T-cell (primary cell): ENCODE results near the gene ZFYVE9. TPM values are rescaled to one million over a fixed set of nuclear protein-coding genes. Genes with fewer than 3 reads are reported as not detected.

ENCODE experiments used
- ATAC-seq, 4 experiments: fragments of 200-7000 bp in 3 of 4; fragments of 150-1000 bp in 1 of 4; cut with Tn5 transposase; replicated peaks in 1 of 4; 1 replicate in 3 of 4; 2 replicates in 1 of 4; pipeline ENCODE4 v1.10.0; 2021; ENCODE audit warnings: moderate library complexity in 3 of 4, mild to moderate bottlenecking in 2 of 4, moderate number of reproducible peaks in 1 of 4
- CTCF ChIA-PET, 2 donors: fragments of 300-600 bp; sonication (Branson Sonifier 250); formaldehyde crosslinking; loops; one replicate each; lab custom pipeline; 2022; ENCODE audit warnings: antibody characterized with exemption in 2 of 2; lab: Charles Lee
- POLR2A ChIA-PET, 2 donors: fragments of 300-600 bp; sonication (Branson Sonifier 250); formaldehyde crosslinking; loops; one replicate each; lab custom pipeline; 2022; ENCODE audit warnings: antibody characterized with exemption in 2 of 2; lab: Charles Lee
- DNase-seq, 35 experiments: peaks; one replicate each; pipeline versions ENCODE4 v3.0.0 to v3.0.0-alpha.2; 2013 to 2023
- H3K27ac ChIP-seq: one replicate; pipeline ENCODE4 v1.5.1; 2013; ENCODE audit warnings: low read length
- H3K27me3 ChIP-seq, 2 experiments: replicated peaks in 1 of 2; 1 replicate in 1 of 2; 2 replicates in 1 of 2; pipeline versions ENCODE4 v1.6.1 to v1.7.0; 2013; ENCODE audit warnings: low read length in 1 of 2, mixed read lengths in 1 of 2; ENCODE audit not compliant: control insufficient read depth in 2 of 2, insufficient read depth in 2 of 2; ENCODE audit errors: extremely low read depth in 1 of 2
- H3K36me3 ChIP-seq, 2 donors: 1 replicate in 1 of 2; 2 replicates in 1 of 2; pipeline versions ENCODE4 v1.6.1 to v1.7.0; 2013; ENCODE audit warnings: low read length in 1 of 2; ENCODE audit not compliant: control insufficient read depth in 2 of 2, insufficient read depth in 1 of 2; ENCODE audit errors: extremely low read depth in 1 of 2
- H3K4me1 ChIP-seq, 2 experiments: 1 replicate in 1 of 2; 2 replicates in 1 of 2; pipeline versions ENCODE4 v1.6.1 to v1.7.0; 2013; ENCODE audit warnings: low read length in 2 of 2, mixed read lengths in 1 of 2; ENCODE audit not compliant: insufficient read depth in 2 of 2, control insufficient read depth in 1 of 2; ENCODE audit errors: extremely low read depth in 1 of 2
- H3K4me3 ChIP-seq, 2 donors: 1 replicate in 1 of 2; 2 replicates in 1 of 2; pipeline versions ENCODE4 v1.5.1 to v1.7.0; 2013; ENCODE audit warnings: mild to moderate bottlenecking in 2 of 2, low read length in 1 of 2, moderate library complexity in 1 of 2; ENCODE audit not compliant: control insufficient read depth in 1 of 2; ENCODE audit errors: extremely low read depth in 1 of 2
- H3K9me3 ChIP-seq: 2 replicates; pipeline ENCODE4 v1.7.0; 2013
- H3K27ac Mint-ChIP-seq, 2 donors: one replicate each; pipeline ENCODE4 v1.8.0; 2020 to 2021; ENCODE audit warnings: mild to moderate bottlenecking in 2 of 2, mixed read lengths in 2 of 2
- H3K27me3 Mint-ChIP-seq, 2 donors: one replicate each; pipeline ENCODE4 v1.8.0; 2021 to 2022; ENCODE audit warnings: mixed read lengths in 2 of 2
- H3K36me3 Mint-ChIP-seq: one replicate; pipeline ENCODE4 v1.8.0; 2021; ENCODE audit warnings: mixed read lengths
- H3K4me1 Mint-ChIP-seq, 3 donors: one replicate each; pipeline ENCODE4 v1.8.0; 2020 to 2022; ENCODE audit warnings: mixed read lengths in 3 of 3, mild to moderate bottlenecking in 1 of 3
- H3K4me3 Mint-ChIP-seq, 3 donors: one replicate each; pipeline ENCODE4 v1.8.0; 2020 to 2022; ENCODE audit warnings: mild to moderate bottlenecking in 3 of 3, mixed read lengths in 3 of 3, moderate library complexity in 3 of 3
- H3K9me3 Mint-ChIP-seq, 3 donors: one replicate each; pipeline ENCODE4 v1.8.0; 2020 to 2022; ENCODE audit warnings: mixed read lengths in 3 of 3
- WGBS: methylation state at CpG from one replicate; pipeline ENCODE4 v1.1.5; 2013; ENCODE audit warnings: missing lambda C conversion rate; ENCODE audit not compliant: insufficient coverage; 5-methylcytosine and 5-hydroxymethylcytosine counted together
- total RNA-seq, 35 experiments: library from RNA in 6 of 35; stranded (reverse) in 6 of 35; fragments of 120-200 nt in 1 of 35; gene quantifications; one replicate each; pipeline versions ENCODE4 v1.2.1 to v1.2.4 and lab custom pipeline; 2013 to 2026

ZFYVE9 gene
- total RNA-seq, 5 donors from 2014 or later (not counting 1 experiment from before 2014, with no cell fraction given) = 6.5 to 9.0 (median 8.7) TPM

GRCh38 chr1:52355847-52356505, 214.1 kb downstream of the ZFYVE9 start:
- no peak overlapping the region for H3K27ac ChIP-seq
- H3K4me1 Mint-ChIP-seq = no peaks in the 10 kb centered on the region
- H3K36me3 ChIP-seq = peaks cover 42 to 90% of the 10 kb centered on the region in 2 donors
- H3K27me3 ChIP-seq = no peaks in the 10 kb centered on the region
- H3K9me3 ChIP-seq = no peaks in the 10 kb centered on the region
- H3K9me3 Mint-ChIP-seq = no peaks in the 10 kb centered on the region
- CTCF ChIA-PET = no interaction called here
- POLR2A ChIA-PET = no interaction called here
- no peaks in the 10 kb centered on the region for H3K27me3 Mint-ChIP-seq
- H3K4me1 ChIP-seq = no peaks in the 10 kb centered on the region
- DNase-seq = no peak
- 98% methylated on average over 9 of the region's 11 CpGs for WGBS
- no peak for ATAC-seq
- peaks cover 60% of the 10 kb centered on the region for H3K36me3 Mint-ChIP-seq
- H3K4me3 Mint-ChIP-seq = no peak overlapping the region
- H3K4me3 ChIP-seq = no peak overlapping the region
- H3K27ac Mint-ChIP-seq = peak overlapping the region in 1 of 2 donors; percentile 71

GRCh38 chr1:52356818-52357355, 215.0 kb downstream of the ZFYVE9 start:
- DNase-seq = no peak
- no peak overlapping the region for H3K4me3 Mint-ChIP-seq
- ChIA-PET CTCF (no interaction called here), POLR2A (no interaction called here)
- H3K4me1 Mint-ChIP-seq = peaks cover 3 to 5% (median 5%) of the 10 kb centered on the region in 3 donors
- peaks cover 69% of the 10 kb centered on the region for H3K36me3 Mint-ChIP-seq
- no peak overlapping the region for H3K27ac Mint-ChIP-seq
- H3K27me3 Mint-ChIP-seq = no peaks in the 10 kb centered on the region
- H3K27me3 ChIP-seq = no peaks in the 10 kb centered on the region
- 100% methylated on average over 2 of the region's 8 CpGs for WGBS
- H3K9me3 Mint-ChIP-seq = no peaks in the 10 kb centered on the region
- no peak for ATAC-seq
- H3K36me3 ChIP-seq = peaks cover 48 to 95% of the 10 kb centered on the region in 2 donors
- H3K4me1 ChIP-seq = peaks cover 0 to 3% of the 10 kb centered on the region in 2 experiments
- no peak overlapping the region for H3K4me3 ChIP-seq
- no peaks in the 10 kb centered on the region for H3K9me3 ChIP-seq
- no peak overlapping the region for H3K27ac ChIP-seq

- ChIA-PET CTCF (no interaction called here), POLR2A (no interaction called here)
- no peak overlapping the region for H3K27ac Mint-ChIP-seq
- H3K4me1 Mint-ChIP-seq = peaks cover 3 to 6% (median 5%) of the 10 kb centered on the region in 3 donors
- Histone ChIP-seq H3K27ac (no peak overlapping the region), H3K27me3 (no peaks in the 10 kb centered on the region), H3K4me3 (no peak overlapping the region), H3K4me1 (peaks cover 0 to 9% of the 10 kb centered on the region in 2 experiments), H3K36me3 (peaks cover 48 to 100% of the 10 kb centered on the region in 2 donors), H3K9me3 (no peaks in the 10 kb centered on the region)
- ATAC-seq = no peak
- 98% methylated on average over 8 of the region's 9 CpGs for WGBS
- H3K4me3 Mint-ChIP-seq = no peak overlapping the region
- no peak for DNase-seq
- no peaks in the 10 kb centered on the region for H3K27me3 Mint-ChIP-seq
- peaks cover 71% of the 10 kb centered on the region for H3K36me3 Mint-ChIP-seq
- H3K9me3 Mint-ChIP-seq = no peaks in the 10 kb centered on the region
Measured at GRCh38 chr1:52357397-52357796, 215.5 kb downstream of the ZFYVE9 start.

GRCh38 chr1:52358851-52359497, 217.1 kb downstream of the ZFYVE9 start:
- H3K27me3 ChIP-seq = no peaks in the 10 kb centered on the region
- H3K4me1 ChIP-seq = peaks cover 0 to 20% of the 10 kb centered on the region in 2 experiments
- Mint-ChIP-seq H3K27me3 (no peaks in the 10 kb centered on the region), H3K4me3 (no peak overlapping the region), H3K9me3 (no peaks in the 10 kb centered on the region), H3K36me3 (peaks cover 63% of the 10 kb centered on the region), H3K27ac (peak overlapping the region in 1 of 2 donors; percentile 36), H3K4me1 (peaks cover 9 to 17% (median 14%) of the 10 kb centered on the region in 3 donors)
- DNase-seq = no peak
- H3K9me3 ChIP-seq = no peaks in the 10 kb centered on the region
- ChIA-PET CTCF (no interaction called here), POLR2A (no interaction called here)
- no peak for ATAC-seq
- H3K4me3 ChIP-seq = no peak overlapping the region
- peaks cover 48 to 97% of the 10 kb centered on the region in 2 donors for H3K36me3 ChIP-seq
- no peak overlapping the region for H3K27ac ChIP-seq
- WGBS = 100% methylated on average over 1 of the region's 18 CpGs

GRCh38 chr1:52359676-52360594, 218.0 kb downstream of the ZFYVE9 start:
- DNase-seq (no peak), ATAC-seq (no peak)
- no peak overlapping the region for H3K27ac ChIP-seq
- Mint-ChIP-seq H3K36me3 (peaks cover 60% of the 10 kb centered on the region), H3K9me3 (no peaks in the 10 kb centered on the region), H3K27ac (no peak overlapping the region), H3K27me3 (no peaks in the 10 kb centered on the region), H3K4me1 (peaks cover 18 to 26% (median 23%) of the 10 kb centered on the region in 3 donors), H3K4me3 (no peak overlapping the region)
- WGBS = 97% methylated on average over 20 of the region's 24 CpGs
- ChIA-PET POLR2A (no interaction called here), CTCF (no interaction called here)
- no peaks in the 10 kb centered on the region for H3K9me3 ChIP-seq
- no peak overlapping the region for H3K4me3 ChIP-seq
- no peaks in the 10 kb centered on the region for H3K27me3 ChIP-seq
- H3K36me3 ChIP-seq = peaks cover 47 to 89% of the 10 kb centered on the region in 2 donors
- peaks cover 4 to 30% of the 10 kb centered on the region in 2 experiments for H3K4me1 ChIP-seq

- no peaks in the 10 kb centered on the region for H3K9me3 Mint-ChIP-seq
- no peak overlapping the region for H3K4me3 ChIP-seq
- H3K9me3 ChIP-seq = no peaks in the 10 kb centered on the region
- DNase-seq (no peak), ATAC-seq (no peak)
- H3K27ac Mint-ChIP-seq = no peak overlapping the region
- H3K4me1 ChIP-seq = peaks cover 7 to 35% of the 10 kb centered on the region in 2 experiments
- H3K36me3 ChIP-seq = peaks cover 41 to 83% of the 10 kb centered on the region in 2 donors
- H3K36me3 Mint-ChIP-seq = peaks cover 53% of the 10 kb centered on the region
- H3K27me3 ChIP-seq = no peaks in the 10 kb centered on the region
- no peak overlapping the region for H3K27ac ChIP-seq
- ChIA-PET CTCF (no interaction called here), POLR2A (no interaction called here)
- H3K4me1 Mint-ChIP-seq = peaks cover 25 to 32% (median 30%) of the 10 kb centered on the region in 3 donors
- H3K4me3 Mint-ChIP-seq = no peak overlapping the region
- H3K27me3 Mint-ChIP-seq = no peaks in the 10 kb centered on the region
- WGBS = 99% methylated on average over 7 of the region's 7 CpGs
Measured at GRCh38 chr1:52360595-52360968, 218.7 kb downstream of the ZFYVE9 start.
